ENCODE data around the gene TMEM252. TPM values are rescaled to one million over a fixed set of nuclear protein-coding genes. Genes with fewer than 3 reads are reported as not detected.

The TMEM252 gene
- total RNA-seq, 4 donors from 2014 or later = not detected

GRCh38 chr9:68508547-68508946 is 32.1 kb downstream of the TMEM252 start:
- intact Hi-C loops (cut with DNase I; ENCODE audit: low total_unique reads) = no loop called here
- WGBS, 2 donors = 81 to 85% methylated on average over 2 of the region's 2 CpGs
- DNase-seq (ENCODE audit: low spot score in 2 of 2) = no peak
- H3K4me3 ChIP-seq (ENCODE audit: low read depth, poor library complexity, severe bottlenecking) = no peak overlapping the region
- no peak for TF ChIP-seq POLR2A (IDR thresholded peaks at IDR 0.05)
- TF ChIP-seq CTCF (IDR thresholded peaks at IDR 0.05) = no peak

- WGBS, 2 donors = 59 to 69% methylated on average over 2 of the region's 2 CpGs
- no peak overlapping the region for H3K4me3 ChIP-seq (ENCODE audit: low read depth, poor library complexity, severe bottlenecking)
- TF ChIP-seq POLR2A (IDR thresholded peaks at IDR 0.05) = no peak
- no peak for TF ChIP-seq CTCF (IDR thresholded peaks at IDR 0.05)
- no peak for DNase-seq (ENCODE audit: low spot score in 2 of 2)
- intact Hi-C loops (cut with DNase I; ENCODE audit: low total_unique reads) = no loop called here
These were observed 32.9 kb downstream of the TMEM252 start for GRCh38 chr9:68507806-68508145.

GRCh38 chr9:68507130-68507805 is 33.4 kb downstream of the TMEM252 start:
- WGBS, 2 donors = 44 to 48% methylated on average over 7 of the region's 7 CpGs
- intact Hi-C loops (cut with DNase I; ENCODE audit: low total_unique reads) = no loop called here
- no peak for DNase-seq (ENCODE audit: low spot score in 2 of 2)
- no peak overlapping the region for H3K4me3 ChIP-seq (ENCODE audit: low read depth, poor library complexity, severe bottlenecking)
- no peak for TF ChIP-seq POLR2A (IDR thresholded peaks at IDR 0.05)
- no peak for TF ChIP-seq CTCF (IDR thresholded peaks at IDR 0.05)

- intact Hi-C loops (cut with DNase I; ENCODE audit: low total_unique reads) = no loop called here
- TF ChIP-seq CTCF (IDR thresholded peaks at IDR 0.05) = no peak
- no peak for TF ChIP-seq POLR2A (IDR thresholded peaks at IDR 0.05)
- no peak for DNase-seq (ENCODE audit: low spot score in 2 of 2)
- no peak overlapping the region for H3K4me3 ChIP-seq (ENCODE audit: low read depth, poor library complexity, severe bottlenecking)
- 95 to 97% methylated on average over 1 of the region's 1 CpG for WGBS, 2 donors
These were observed 34.1 kb downstream of the TMEM252 start for GRCh38 chr9:68506551-68506950.

GRCh38 chr9:68505681-68506409 is 34.8 kb downstream of the TMEM252 start:
- no peak for DNase-seq (ENCODE audit: low spot score in 2 of 2)
- TF ChIP-seq CTCF (IDR thresholded peaks at IDR 0.05) (no peak), POLR2A (IDR thresholded peaks at IDR 0.05) (no peak)
- WGBS, 2 donors = 47 to 61% methylated on average over 4 of the region's 4 CpGs
- no peak overlapping the region for H3K4me3 ChIP-seq (ENCODE audit: low read depth, poor library complexity, severe bottlenecking)
- intact Hi-C loops (cut with DNase I; ENCODE audit: low total_unique reads) = no loop called here

All from lower leg skin (tissue), 4 donors.